ENCODE data around the gene TOGARAM2.
A peak's percentile ranks its signal among the peaks of the same experiment; 100 is the strongest.

The TOGARAM2 gene

DNA sequence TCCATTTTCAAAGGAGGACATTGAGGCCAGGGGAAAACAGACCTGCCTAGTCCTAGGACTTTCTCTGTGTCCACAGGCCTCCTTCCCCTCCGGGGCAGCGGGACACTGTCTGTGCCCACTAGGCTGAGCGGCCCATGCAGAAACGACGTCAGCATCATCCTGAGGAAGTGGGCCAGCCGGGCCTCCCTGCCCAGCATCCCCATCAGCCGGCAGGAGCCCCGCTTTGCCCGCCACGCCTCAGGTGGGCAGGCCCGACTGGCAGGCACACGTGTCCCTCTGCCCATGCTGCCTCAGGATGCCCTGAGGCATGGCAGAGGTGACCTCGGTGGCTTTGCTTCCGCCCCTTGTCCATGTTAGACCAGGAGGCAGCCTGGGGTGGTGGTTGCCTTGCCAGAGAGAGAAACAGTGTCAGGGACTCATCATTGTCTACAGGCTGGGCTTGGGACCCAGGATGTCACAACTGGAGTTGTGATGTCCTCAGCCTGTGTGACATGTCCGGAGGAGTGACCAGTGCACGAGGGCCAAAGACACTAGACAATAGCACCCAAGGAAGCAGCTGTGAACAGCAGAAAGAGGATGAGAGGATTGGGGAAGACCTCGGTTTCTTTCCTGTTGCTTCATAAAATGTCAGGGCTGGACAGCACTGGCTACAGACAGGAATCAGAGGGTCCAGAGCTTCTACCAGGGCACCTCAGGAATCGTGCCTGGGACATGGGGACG lies 36.8 kb downstream of the TOGARAM2 start:
- H3K36me3 ChIP-seq, result no peaks in the 10 kb centered on the region
- H3K27me3 ChIP-seq, result no peaks in the 10 kb centered on the region
- H3K4me3 ChIP-seq (ENCODE audit: low read depth in 1 of 2, low read length in 1 of 2), result no peak overlapping the region
- TF ChIP-seq, protein P1, sequence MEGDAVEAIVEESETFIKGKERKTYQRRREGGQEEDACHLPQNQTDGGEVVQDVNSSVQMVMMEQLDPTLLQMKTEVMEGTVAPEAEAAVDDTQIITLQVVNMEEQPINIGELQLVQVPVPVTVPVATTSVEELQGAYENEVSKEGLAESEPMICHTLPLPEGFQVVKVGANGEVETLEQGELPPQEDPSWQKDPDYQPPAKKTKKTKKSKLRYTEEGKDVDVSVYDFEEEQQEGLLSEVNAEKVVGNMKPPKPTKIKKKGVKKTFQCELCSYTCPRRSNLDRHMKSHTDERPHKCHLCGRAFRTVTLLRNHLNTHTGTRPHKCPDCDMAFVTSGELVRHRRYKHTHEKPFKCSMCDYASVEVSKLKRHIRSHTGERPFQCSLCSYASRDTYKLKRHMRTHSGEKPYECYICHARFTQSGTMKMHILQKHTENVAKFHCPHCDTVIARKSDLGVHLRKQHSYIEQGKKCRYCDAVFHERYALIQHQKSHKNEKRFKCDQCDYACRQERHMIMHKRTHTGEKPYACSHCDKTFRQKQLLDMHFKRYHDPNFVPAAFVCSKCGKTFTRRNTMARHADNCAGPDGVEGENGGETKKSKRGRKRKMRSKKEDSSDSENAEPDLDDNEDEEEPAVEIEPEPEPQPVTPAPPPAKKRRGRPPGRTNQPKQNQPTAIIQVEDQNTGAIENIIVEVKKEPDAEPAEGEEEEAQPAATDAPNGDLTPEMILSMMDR (IDR thresholded peaks at IDR 0.05), result no peak
- H3K9me3 ChIP-seq, result no peaks in the 10 kb centered on the region
- H3K4me1 ChIP-seq (ENCODE audit: control insufficient read depth in 1 of 2, insufficient read depth in 1 of 2, low read depth in 1 of 2, low read length in 1 of 2), result peaks cover 68 to 74% of the 10 kb centered on the region in 2 experiments
- H3K27ac ChIP-seq, result peak overlapping the region; percentile 68

DNA sequence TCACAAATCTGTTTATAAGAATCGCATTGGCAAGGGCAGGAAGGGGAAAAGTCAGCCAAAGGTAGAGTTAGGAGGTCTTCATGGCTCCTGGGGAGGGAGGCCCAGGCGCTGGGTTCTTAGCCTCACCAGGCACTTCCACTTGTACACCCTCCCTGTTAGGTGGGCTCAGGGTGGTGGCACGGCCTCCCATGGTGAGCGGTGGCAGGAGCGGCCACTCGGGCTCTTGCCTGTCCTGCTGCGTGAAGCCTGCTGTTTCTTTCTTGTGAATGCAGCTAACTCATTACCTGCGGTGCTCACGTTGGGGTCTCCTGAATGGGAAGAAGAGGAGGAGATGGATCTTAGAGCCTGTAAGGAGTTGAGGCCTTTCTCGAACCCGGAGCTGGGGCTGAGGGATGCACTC lies 40.8 kb downstream of the TOGARAM2 start:
- Histone ChIP-seq H3K9me3 (no peaks in the 10 kb centered on the region), H3K4me1 (ENCODE audit: control insufficient read depth in 1 of 2, insufficient read depth in 1 of 2, low read depth in 1 of 2, low read length in 1 of 2) (peaks cover 28 to 33% of the 10 kb centered on the region in 2 experiments), H3K27me3 (no peaks in the 10 kb centered on the region), H3K4me3 (ENCODE audit: low read depth in 1 of 2, low read length in 1 of 2) (no peak overlapping the region), H3K36me3 (no peaks in the 10 kb centered on the region), H3K27ac (no peak overlapping the region)
- TF ChIP-seq, protein P1 (IDR thresholded peaks at IDR 0.05), result no peak

DNA sequence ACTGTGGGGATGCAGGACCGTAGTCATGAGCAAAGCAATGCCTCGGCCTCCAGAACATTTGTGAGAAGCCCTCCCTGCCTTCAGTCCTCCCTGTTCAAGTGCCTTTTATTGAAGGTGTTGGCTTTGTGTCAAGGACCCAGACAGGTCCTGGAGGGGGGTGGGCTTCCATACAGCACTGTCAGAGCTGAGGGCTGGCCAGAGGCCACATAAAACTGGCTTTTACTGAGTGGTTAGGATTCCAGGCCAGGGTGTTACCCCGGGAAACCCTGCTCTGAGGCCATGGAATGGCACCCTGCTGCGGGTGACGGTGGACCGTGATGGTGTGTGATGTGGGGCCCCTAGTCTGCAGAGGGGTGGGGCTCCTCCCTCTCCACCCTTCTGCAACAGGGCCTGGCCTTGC lies 41.6 kb downstream of the TOGARAM2 start:
- Histone ChIP-seq H3K27ac (no peak overlapping the region), H3K9me3 (no peaks in the 10 kb centered on the region), H3K36me3 (no peaks in the 10 kb centered on the region), H3K27me3 (no peaks in the 10 kb centered on the region), H3K4me1 (ENCODE audit: control insufficient read depth in 1 of 2, insufficient read depth in 1 of 2, low read depth in 1 of 2, low read length in 1 of 2) (peaks cover 20 to 26% of the 10 kb centered on the region in 2 experiments), H3K4me3 (ENCODE audit: low read depth in 1 of 2, low read length in 1 of 2) (no peak overlapping the region)
- TF ChIP-seq, protein P1 (IDR thresholded peaks at IDR 0.05), result no peak

DNA sequence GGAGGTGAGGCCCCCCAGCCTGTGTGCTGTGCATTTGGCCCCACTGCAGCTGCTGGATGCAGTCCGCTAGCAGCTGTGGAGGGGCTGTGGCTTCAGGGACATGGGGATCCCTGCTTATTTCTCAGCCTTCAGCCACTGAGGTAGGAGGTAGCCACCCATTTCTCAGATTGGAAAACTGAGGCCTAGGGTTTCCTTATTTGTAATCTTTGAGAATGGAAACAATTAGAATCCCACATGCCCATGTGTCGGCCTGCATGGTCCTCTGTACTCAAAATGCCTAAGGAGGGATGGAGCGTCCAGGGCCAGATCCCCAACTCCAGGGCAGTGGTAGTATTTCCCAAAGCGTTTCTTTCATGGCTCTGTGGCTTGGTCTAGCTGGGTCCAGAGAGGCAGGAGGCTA lies 42.1 kb downstream of the TOGARAM2 start:
- Histone ChIP-seq H3K9me3 (no peaks in the 10 kb centered on the region), H3K27me3 (no peaks in the 10 kb centered on the region), H3K4me3 (ENCODE audit: low read depth in 1 of 2, low read length in 1 of 2) (no peak overlapping the region), H3K4me1 (ENCODE audit: control insufficient read depth in 1 of 2, insufficient read depth in 1 of 2, low read depth in 1 of 2, low read length in 1 of 2) (peaks cover 15 to 20% of the 10 kb centered on the region in 2 experiments), H3K36me3 (no peaks in the 10 kb centered on the region), H3K27ac (no peak overlapping the region)
- TF ChIP-seq, protein P1 (IDR thresholded peaks at IDR 0.05), result no peak

DNA sequence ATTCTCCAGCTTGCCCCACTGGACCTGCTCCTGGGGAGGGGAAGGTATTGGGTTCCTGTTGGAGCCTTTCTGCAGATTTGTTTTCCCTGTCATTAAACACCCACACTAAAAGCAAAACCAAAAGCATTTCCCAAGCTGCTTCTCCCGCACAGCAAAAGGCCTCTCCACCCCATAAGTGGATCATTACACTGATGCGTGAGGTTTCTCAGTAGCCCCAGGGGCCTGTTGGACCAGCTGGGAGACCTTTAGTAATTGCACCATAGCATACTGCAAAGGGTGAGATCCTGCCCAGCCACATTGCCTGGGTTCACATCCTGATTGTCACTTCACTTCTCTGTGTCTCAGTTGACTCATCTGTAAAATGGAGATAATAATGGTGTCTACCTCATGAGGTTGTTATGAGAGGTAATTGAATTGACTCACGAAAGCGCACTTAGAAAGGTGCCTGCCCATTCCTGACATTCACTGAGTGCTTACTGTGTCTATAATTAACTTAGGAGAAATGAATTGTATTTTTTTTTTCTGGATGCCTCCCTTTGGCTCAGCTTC lies 43.9 kb downstream of the TOGARAM2 start:
- Histone ChIP-seq H3K36me3 (no peaks in the 10 kb centered on the region), H3K4me3 (ENCODE audit: low read depth in 1 of 2, low read length in 1 of 2) (no peak overlapping the region), H3K27ac (no peak overlapping the region), H3K27me3 (no peaks in the 10 kb centered on the region), H3K4me1 (ENCODE audit: control insufficient read depth in 1 of 2, insufficient read depth in 1 of 2, low read depth in 1 of 2, low read length in 1 of 2) (peaks cover 3 to 8% of the 10 kb centered on the region in 2 experiments), H3K9me3 (no peaks in the 10 kb centered on the region)
- TF ChIP-seq, protein P1 (IDR thresholded peaks at IDR 0.05), result no peak
